GM20431 (cell line): ENCODE measurements around the gene TSPAN11.

Experiments used
- in situ Hi-C: fragments of 300-500 bp; cut with MseI, MboI; formaldehyde crosslinking; loops from one replicate; pipeline ENCODE4 v1.15.0; 2020; ENCODE audit warnings: low sequenced_read_pairs; ENCODE audit not compliant: unreplicated experiment

The TSPAN11 gene

GRCh38 chr12:30953951-30954751, 27.6 kb downstream of the TSPAN11 start:
- in situ Hi-C loops, result no loop called here

GRCh38 chr12:30955214-30955613, 28.7 kb downstream of the TSPAN11 start:
- in situ Hi-C loops, result no loop called here

GRCh38 chr12:30959110-30959710, 32.7 kb downstream of the TSPAN11 start:
- in situ Hi-C loops, result no loop called here

- in situ Hi-C loops, result no loop called here
These were observed 33.2 kb downstream of the TSPAN11 start for GRCh38 chr12:30959778-30960177.

GRCh38 chr12:30961030-30961429, 34.5 kb downstream of the TSPAN11 start:
- in situ Hi-C loops, result no loop called here

GRCh38 chr12:30962047-30962446, 35.5 kb downstream of the TSPAN11 start:
- in situ Hi-C loops, result no loop called here

GRCh38 chr12:30963709-30964564, 37.4 kb downstream of the TSPAN11 start:
- in situ Hi-C loops, result no loop called here

GRCh38 chr12:30964896-30965612, 38.5 kb downstream of the TSPAN11 start:
- in situ Hi-C loops, result no loop called here

GRCh38 chr12:30965613-30965985, 39.1 kb downstream of the TSPAN11 start:
- in situ Hi-C loops, result no loop called here

GRCh38 chr12:30967026-30967425, 40.5 kb downstream of the TSPAN11 start:
- in situ Hi-C loops, result no loop called here

- in situ Hi-C loops, result no loop called here
These were observed 41.7 kb downstream of the TSPAN11 start for GRCh38 chr12:30968211-30968610.

- in situ Hi-C loops, result no loop called here
These were observed 42.5 kb downstream of the TSPAN11 start for GRCh38 chr12:30969006-30969405.

GRCh38 chr12:30969606-30970395, 43.3 kb downstream of the TSPAN11 start:
- in situ Hi-C loops, result no loop called here

GRCh38 chr12:30970559-30971197, 44.1 kb downstream of the TSPAN11 start:
- in situ Hi-C loops, result no loop called here

- in situ Hi-C loops, result no loop called here
These were observed 45.5 kb downstream of the TSPAN11 start for GRCh38 chr12:30972035-30972434.

GRCh38 chr12:30973175-30973574, 46.6 kb downstream of the TSPAN11 start:
- in situ Hi-C loops, result no loop called here

- in situ Hi-C loops, result no loop called here
These were observed 47.3 kb downstream of the TSPAN11 start for GRCh38 chr12:30973830-30974229.

- in situ Hi-C loops, result no loop called here
These were observed 48.4 kb downstream of the TSPAN11 start for GRCh38 chr12:30974746-30975500.
